ENCODE measurements around the gene NGRN.

The NGRN gene

GRCh38 chr15:90265271-90266060 lies at the start of gene NGRN:
Gene NGRN, plus strand, starts transcription at chr15:90265672. Its CDS starts 41 bp downstream, at chr15:90265713.
- in situ Hi-C loops (cut with MboI; ENCODE audit: low sequenced_read_pairs) = no loop called here

DNA sequence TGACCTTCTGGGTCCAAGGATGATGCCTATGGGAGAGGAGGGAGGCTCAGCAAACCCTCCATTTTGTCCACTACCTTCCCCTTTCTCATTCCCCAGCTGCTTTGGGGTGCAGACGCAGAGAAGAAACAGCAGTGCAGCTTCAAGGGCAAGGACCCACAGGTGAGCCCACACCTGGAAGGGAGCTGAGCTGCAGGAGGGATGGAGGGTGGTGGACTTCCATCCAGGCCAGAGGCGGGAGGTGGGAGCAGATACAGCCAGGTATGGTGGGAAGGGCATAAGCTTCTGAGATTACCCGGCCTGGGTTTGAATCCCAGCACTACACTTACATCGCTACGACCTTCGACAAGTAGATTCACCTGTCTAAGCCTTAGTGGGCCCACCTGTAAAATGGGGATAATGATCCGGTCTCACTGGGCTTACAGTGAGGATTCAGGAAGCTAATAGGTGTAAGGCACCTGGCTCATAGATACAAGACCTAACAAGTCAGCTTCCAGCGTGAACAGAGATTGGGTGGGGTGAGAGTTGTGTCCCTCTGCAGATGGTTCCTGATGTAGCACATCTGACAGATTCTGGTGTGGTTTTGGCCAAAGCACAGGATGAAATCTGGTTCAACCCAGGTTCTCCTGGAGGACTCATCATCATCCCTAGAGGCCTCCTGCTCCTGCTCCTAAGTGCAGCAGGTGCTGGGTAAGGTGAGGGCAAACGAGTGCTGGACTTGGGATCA lies 47.6 kb upstream of the NGRN start:
- in situ Hi-C loops (cut with MboI; ENCODE audit: low sequenced_read_pairs) = no loop called here

GRCh38 chr15:90219421-90220141 lies 45.9 kb upstream of the NGRN start:
- in situ Hi-C loops (cut with MboI; ENCODE audit: low sequenced_read_pairs) = loop anchor here (10.0 kb wide), 1 partner anchor 55 kb away; no protein-coding TSS in a partner anchor

GRCh38 chr15:90221246-90221900 lies 44.1 kb upstream of the NGRN start:
- in situ Hi-C loops (cut with MboI; ENCODE audit: low sequenced_read_pairs) = loop anchor here (10.0 kb wide), 1 partner anchor 57 kb away; no protein-coding TSS in a partner anchor

- in situ Hi-C loops (cut with MboI; ENCODE audit: low sequenced_read_pairs) = loop anchor here (10.0 kb wide), 1 partner anchor 58 kb away; no protein-coding TSS in a partner anchor
Measured at GRCh38 chr15:90222547-90222946, 42.9 kb upstream of the NGRN start.

DNA sequence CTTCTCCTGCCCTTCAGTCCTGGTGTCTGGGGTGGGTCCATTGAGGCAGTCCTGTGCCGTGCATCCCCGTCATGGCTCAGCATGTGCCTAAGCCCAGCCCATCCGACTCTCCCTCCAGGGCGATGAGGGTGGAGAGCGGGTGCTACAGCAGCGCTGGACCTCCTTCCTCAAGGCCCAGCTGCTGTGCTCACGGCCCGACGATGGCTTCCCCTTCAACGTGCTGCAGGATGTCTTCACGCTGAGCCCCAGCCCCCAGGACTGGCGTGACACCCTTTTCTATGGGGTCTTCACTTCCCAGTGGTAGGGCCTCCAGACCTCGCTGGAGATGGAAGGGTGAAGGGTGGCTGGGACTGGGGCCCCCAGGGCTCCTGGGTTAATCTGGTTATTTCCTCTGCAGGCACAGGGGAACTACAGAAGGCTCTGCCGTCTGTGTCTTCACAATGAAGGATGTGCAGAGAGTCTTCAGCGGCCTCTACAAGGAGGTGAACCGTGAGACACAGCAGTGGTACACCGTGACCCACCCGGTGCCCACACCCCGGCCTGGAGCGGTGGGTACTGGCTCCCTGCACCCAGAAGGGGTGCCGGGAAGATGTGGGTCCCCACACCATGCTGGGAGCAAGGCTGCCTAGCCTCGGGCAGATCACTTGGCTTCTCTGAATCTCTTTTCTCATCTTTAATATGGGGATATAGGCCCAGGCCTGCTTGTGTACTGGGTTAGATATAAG lies 41.9 kb upstream of the NGRN start:
- in situ Hi-C loops (cut with MboI; ENCODE audit: low sequenced_read_pairs) = loop anchor here (10.0 kb wide), 1 partner anchor 59 kb away; no protein-coding TSS in a partner anchor

GRCh38 chr15:90225047-90225446 lies 40.4 kb upstream of the NGRN start:
- in situ Hi-C loops (cut with MboI; ENCODE audit: low sequenced_read_pairs) = loop anchor here (10.0 kb wide), 1 partner anchor 60 kb away; no protein-coding TSS in a partner anchor

- in situ Hi-C loops (cut with MboI; ENCODE audit: low sequenced_read_pairs) = loop anchor here (10.0 kb wide), 1 partner anchor 61 kb away; no protein-coding TSS in a partner anchor
Measured at GRCh38 chr15:90225504-90226234, 39.8 kb upstream of the NGRN start.

DNA sequence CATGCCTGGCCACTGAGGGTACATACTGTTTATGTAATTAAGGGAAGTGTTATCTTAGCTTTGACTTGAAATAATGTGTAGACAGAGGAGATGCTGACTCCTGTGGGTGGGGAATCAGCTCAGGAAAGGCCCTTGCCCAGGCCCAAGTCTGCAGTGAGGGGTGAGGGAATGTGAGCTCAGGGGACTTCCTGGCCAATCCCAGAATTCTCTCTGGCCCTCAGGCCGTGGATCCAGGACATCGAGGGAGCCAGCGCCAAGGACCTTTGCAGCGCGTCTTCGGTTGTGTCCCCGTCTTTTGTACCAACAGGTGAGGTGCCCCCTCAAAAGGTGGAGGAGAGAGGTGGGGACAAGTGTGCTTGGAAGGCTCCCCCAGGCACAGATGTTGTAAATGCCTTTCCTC lies 38.1 kb upstream of the NGRN start:
- in situ Hi-C loops (cut with MboI; ENCODE audit: low sequenced_read_pairs) = loop anchor here (10.0 kb wide), 1 partner anchor 63 kb away; no protein-coding TSS in a partner anchor

DNA sequence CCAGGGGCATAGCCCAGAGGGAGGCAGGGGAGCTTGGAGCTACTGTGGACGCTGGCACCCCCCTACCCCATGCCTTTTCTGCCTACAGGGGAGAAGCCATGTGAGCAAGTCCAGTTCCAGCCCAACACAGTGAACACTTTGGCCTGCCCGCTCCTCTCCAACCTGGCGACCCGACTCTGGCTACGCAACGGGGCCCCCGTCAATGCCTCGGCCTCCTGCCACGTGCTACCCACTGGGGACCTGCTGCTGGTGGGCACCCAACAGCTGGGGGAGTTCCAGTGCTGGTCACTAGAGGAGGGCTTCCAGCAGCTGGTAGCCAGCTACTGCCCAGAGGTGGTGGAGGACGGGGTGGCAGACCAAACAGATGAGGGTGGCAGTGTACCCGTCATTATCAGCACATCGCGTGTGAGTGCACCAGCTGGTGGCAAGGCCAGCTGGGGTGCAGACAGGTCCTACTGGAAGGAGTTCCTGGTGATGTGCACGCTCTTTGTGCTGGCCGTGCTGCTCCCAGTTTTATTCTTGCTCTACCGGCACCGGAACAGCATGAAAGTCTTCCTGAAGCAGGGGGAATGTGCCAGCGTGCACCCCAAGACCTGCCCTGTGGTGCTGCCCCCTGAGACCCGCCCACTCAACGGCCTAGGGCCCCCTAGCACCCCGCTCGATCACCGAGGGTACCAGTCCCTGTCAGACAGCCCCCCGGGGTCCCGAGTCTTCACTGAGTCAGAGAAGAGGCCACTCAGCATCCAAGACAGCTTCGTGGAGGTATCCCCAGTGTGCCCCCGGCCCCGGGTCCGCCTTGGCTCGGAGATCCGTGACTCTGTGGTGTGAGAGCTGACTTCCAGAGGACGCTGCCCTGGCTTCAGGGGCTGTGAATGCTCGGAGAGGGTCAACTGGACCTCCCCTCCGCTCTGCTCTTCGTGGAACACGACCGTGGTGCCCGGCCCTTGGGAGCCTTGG lies 37.4 kb upstream of the NGRN start:
- in situ Hi-C loops (cut with MboI; ENCODE audit: low sequenced_read_pairs) = loop anchor here (10.0 kb wide), 1 partner anchor 63 kb away; no protein-coding TSS in a partner anchor

GRCh38 chr15:90228960-90229359 lies 36.5 kb upstream of the NGRN start:
- in situ Hi-C loops (cut with MboI; ENCODE audit: low sequenced_read_pairs) = loop anchor here (10.0 kb wide), 1 partner anchor 64 kb away; no protein-coding TSS in a partner anchor

GRCh38 chr15:90230071-90230494 lies 35.4 kb upstream of the NGRN start:
- in situ Hi-C loops (cut with MboI; ENCODE audit: low sequenced_read_pairs) = no loop called here

DNA sequence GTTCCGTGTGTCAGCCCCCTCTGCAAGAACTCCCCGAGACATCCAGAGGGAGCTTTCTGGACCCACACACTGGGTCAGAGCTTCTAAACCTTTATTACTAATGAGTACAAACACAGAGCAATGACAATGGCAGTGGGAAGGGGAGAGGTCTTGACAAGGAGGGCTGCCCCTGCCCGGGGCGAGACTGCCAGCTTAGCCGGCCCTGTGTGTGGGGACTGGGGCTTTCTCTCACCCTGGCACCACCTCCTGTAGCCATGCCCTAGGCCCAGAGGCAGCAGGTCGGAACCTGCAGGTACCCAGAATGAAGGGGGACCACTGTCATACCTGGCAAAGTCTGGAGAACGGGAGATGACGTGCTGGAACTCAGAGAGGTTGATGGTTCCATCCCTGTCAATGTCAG lies 34.9 kb upstream of the NGRN start:
- in situ Hi-C loops (cut with MboI; ENCODE audit: low sequenced_read_pairs) = no loop called here

DNA sequence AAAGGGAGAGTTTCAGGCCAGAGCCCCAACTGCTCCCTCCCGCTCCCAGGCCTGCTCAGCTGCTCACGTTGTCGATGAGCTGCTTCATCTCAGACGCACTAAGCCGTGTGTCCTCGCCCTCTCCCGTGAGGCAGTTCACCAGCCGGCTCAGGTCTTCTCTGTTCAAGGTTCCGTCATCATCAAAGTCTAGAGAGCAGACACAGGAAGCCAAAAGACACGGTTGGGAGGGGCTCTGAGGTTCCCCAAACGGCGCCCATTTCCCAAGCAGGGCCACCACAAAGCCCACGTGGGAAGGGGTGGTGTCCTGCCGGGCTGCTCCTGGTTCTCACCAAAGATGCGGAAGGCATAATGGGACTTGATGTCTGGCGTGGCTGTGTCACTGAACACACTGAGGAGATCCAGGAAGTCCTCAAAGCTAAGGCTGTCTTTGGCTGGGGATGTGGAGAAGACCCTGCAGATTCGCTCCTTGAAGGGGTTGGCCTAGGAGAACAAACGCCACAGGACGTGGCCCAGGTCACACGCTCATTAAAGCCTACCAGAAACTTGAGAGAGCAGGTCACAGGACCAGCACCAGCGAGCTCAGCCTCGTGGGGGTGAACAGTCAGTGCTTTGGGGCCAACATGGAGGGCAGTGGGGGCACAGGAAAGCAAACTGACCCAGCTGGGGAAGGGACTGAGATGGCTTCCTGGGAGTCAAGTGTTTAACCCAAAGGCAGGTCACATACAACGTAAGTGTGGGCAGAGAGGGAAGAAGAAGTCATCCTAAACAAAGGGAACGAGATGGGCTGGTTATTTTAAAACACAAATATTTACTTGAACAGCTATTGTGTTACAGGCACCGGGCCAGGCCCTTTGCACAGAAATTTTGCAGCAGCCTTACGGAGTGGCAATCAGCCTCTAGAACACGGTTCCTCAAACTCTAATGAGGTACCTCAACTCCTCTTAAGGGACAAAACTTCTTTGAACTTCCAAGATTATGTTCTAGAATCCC lies 34.1 kb upstream of the NGRN start:
- in situ Hi-C loops (cut with MboI; ENCODE audit: low sequenced_read_pairs) = no loop called here

- in situ Hi-C loops (cut with MboI; ENCODE audit: low sequenced_read_pairs) = no loop called here
Measured at GRCh38 chr15:90232196-90232595, 33.3 kb upstream of the NGRN start.

GRCh38 chr15:90232941-90233386 lies 32.5 kb upstream of the NGRN start:
- in situ Hi-C loops (cut with MboI; ENCODE audit: low sequenced_read_pairs) = no loop called here
